Measurements from ENCODE around the gene LEKR1. TPM values are rescaled to one million over a fixed set of nuclear protein-coding genes. Genes with fewer than 3 reads are reported as not detected.
"Not testable (repeated sequence)": the region's sequence is repeated elsewhere in the genome, so short reads cannot be mapped to it uniquely, and the experiment has no call there.

The LEKR1 gene
- polyA plus RNA-seq, 4 donors: 1.9 to 4.6 (median 2.4) TPM

DNA sequence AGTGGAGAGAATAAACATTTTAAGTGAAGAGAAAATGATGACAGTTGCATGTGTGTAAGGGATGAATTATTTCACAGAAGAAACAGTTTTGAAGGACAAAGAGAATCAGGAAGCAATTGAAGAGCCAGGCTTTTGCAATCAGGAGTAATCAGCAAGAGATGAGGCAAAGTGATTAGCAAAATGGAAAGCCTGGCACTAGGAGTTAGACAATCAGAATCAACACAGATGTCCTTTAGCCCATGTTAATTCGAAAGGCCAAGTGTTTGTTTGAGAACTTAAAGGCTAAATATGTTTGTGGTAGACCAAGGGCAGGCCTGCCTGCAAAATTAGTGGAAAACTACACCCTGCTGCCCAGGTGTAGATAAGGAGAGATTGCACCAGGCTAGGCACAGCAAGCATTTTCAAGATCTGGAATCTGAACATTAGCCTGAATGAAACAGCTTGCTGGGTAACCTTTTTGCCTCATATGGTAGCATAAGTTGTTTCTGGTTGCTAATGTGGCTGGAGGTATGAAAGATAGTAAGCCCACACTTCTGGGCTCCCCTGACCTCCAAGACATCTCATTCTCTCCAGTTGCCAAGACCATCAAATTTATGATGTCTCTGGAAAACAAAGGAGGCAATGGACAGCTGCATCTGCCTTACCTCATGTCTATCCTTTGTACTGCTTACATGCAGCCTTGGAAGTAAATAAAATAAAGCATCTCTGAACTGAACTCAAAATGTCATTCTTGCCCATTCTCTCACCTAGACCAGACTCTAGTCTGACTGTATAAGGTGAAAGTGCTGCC lies 22.0 kb upstream of the LEKR1 start:
- DNase-seq (ENCODE audit: low read depth in 4 of 4, low spot score in 2 of 4): no peak

DNA sequence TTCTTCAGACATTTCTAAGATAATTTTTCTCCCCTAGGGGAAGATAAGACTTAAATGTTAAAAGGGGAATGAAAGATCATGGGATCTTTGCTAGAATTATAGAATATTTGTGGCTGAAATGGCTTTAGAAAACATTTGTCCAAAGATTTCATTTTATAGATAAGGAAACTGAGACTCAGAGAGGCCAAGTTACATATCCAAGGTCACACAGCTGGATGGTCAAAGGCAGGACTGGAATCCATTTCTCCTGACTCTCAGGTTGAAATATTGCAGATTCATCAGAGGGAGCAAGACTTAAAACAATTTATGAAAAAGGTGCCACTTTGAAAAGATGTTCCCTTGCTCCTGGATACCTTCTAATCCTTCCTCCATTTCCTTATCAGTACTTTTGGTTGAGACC lies 19.5 kb upstream of the LEKR1 start:
- DNase-seq (ENCODE audit: low read depth in 4 of 4, low spot score in 2 of 4): no peak

DNA sequence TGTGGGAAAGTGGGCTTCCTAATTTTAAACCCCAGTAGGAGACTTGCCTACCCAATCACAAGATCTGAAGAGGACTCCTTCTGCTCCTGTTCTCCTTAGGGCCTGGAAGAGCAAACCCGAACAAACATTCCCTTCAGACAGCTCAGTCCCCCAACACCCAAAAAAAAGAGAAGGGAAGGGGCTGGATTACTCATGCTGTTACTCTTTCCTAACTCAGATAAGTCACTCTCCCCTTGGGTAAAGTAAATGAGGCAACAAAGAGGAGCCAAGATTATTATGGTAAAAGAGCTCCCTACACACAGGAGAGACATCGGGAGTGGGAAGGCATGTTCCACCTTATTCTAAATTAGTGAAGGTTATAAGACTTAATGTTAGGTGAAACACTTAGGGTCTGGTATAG lies 18.1 kb upstream of the LEKR1 start:
- no peak for DNase-seq (ENCODE audit: low read depth in 4 of 4, low spot score in 2 of 4)

DNA sequence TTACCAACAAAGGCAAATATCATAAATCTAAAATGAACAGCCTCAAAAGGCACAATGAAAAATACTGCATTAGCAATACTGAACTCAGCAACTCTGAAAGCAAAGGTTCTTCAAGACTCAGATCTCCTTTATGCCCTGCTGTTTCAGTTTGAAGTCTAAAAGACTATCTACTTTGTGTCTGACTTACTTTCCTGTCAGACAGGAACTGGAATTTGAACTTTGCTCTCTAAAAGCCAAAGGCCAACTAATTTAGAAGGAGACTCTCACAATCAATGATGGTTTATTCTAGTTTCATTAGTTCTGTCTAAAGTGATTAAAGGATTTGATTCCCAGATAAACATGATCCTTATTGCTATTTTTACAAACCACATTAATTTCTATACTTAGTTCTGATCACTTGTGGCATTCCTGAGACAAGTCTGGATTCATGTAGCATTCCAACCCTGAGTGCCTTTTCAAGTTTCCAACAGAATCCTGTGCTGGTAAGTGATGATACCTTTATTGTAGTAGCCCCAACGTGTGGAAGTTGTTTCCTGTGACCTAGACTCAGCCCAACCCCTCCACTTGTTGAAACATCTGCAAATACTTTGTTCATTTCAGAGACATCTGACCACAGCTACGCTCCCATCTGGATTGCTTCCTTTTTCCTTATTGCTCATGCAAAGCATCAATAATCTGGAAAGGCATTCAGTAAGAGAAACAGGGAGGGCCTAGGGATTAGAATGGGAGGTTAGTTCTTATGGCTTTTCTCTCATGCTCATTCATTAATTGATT lies 14.9 kb upstream of the LEKR1 start:
- no peak for DNase-seq (ENCODE audit: low read depth in 4 of 4, low spot score in 2 of 4)

DNA sequence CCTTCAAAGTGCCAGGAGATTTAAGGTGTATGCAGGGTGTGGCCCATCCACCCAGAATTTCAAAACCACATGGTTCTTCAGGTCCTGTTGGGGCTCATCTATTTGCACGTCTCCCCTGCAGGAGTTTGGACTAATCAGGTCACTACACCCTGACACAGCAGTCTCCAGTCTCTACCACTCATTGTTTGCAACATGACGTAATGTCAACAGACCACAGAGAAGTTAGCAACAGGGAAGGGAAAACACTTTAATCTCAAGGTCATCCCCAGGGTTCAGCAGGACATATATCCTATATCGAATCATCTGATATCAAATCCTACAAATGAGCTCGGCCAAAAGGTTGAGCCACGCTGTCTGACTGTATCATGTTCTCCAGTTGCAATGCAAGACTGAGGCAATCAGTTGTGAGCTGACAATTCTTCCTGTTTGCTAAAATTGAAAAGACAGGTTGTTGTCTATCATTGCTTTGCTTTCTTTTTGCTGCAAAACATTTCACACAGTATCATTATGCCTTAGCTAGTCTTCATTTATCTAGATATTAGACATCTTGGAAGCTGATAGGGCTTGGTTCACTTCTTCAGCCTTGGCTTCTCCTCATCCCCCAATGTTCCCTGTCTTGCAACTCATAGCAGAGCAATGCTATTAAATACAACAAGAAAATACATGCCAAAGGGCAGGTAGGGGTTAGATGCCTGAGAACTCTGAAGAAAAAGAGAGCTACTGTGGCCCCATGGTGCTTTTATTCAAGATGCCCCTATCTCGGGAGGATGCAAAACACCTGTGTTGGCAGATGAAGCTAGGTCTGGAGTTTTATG lies 13.4 kb upstream of the LEKR1 start:
- no peak for DNase-seq (ENCODE audit: low read depth in 4 of 4, low spot score in 2 of 4)

DNA sequence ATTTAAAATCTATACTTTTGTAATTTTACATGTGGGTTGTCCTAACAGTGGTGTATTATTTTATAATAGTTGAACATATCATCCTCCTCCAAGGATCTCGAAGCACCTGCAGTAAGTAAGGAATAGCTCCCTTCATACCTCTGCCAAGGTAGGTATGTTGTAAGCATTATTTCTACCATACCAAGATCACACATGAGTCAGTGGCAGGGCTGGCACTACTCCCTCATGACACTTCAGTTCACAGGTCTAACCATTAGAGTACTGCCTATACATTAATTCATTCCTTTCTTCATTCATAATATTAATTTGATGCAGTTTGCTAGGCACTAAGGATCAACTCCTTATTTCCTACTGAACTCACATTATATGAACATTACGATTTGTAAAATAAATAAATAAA lies 11.9 kb upstream of the LEKR1 start:
- no peak for DNase-seq (ENCODE audit: low read depth in 4 of 4, low spot score in 2 of 4)

DNA sequence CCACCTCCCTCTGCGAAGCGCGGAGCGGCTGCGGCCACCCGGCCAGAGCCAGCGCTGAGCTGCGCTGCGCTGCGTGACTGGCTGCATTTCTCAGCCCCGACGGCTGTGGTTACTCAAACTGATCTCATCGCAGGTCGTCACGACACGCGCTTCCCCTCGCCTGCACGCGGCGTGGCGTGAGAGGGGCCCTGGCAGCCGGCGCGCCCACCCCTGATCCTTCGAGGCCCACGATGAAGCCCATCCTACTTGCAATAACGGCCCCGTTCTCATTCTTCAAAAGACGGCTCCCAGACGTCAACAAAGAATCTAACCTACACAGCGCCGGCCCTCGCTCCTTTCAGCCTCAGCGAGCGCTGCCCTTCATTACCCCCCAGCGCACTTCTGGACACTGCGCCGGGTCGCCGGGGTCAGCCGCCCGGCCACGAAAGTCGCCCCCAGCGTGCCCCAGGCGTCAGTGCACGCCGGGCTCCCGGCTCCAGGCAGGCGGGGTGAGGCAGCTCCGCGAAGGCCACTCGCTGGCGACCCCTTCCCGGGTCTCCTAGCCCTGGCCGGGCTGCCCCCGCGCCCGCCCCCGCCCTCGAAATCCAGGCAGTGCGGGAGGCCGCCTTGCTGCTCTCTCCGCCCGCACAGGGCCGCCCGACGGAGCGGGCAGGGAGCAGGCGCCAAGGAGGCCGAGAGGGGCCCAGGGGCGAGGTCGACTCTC lies 9.9 kb upstream of the LEKR1 start:
- peak in 1 of 4 donors; percentile 57 for DNase-seq (ENCODE audit: low read depth in 4 of 4, low spot score in 2 of 4)

DNA sequence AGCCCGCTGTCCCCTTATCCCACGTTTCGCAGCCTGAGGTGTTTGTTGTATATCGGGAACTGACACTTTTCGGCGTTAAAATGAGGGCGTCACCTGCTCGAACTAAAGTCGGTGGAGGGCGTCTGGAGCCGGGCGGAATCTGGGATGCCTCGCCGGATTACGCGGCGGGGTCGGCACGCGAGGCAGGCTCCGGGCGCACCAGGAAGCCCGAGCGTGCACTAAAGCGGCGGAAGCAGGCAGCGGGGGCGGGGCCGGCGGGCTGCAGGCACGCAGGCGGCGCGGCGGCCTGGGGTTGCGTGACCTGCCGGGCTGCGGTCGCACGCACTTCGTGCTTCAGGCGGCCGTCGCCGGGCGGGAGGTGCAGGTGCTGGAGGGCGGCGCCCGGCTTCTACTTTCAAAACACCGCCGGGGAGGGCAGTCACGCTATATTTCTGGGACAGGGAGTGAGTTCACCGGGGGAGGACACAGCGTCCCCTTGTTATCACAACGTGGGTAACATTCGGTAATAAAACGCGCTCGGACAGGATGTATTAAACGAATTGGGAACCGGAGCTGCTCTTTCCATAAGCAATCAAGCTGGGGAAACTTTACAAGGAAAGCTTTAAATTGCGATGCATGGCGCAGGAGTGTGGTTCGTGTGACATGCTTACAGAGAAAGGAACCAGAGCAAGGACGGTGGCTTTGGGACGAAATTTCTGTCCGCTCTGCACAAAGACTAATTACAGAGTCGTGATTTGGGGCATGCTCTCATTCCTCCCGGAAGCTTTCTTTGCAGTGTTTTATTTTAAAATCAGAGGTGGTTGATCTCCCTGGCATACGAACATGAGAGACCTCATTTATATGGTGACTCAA lies 9.1 kb upstream of the LEKR1 start:
- DNase-seq (ENCODE audit: low read depth in 4 of 4, low spot score in 2 of 4): peak in 3 of 4 donors; percentile 61 to 74 (median 64)

DNA sequence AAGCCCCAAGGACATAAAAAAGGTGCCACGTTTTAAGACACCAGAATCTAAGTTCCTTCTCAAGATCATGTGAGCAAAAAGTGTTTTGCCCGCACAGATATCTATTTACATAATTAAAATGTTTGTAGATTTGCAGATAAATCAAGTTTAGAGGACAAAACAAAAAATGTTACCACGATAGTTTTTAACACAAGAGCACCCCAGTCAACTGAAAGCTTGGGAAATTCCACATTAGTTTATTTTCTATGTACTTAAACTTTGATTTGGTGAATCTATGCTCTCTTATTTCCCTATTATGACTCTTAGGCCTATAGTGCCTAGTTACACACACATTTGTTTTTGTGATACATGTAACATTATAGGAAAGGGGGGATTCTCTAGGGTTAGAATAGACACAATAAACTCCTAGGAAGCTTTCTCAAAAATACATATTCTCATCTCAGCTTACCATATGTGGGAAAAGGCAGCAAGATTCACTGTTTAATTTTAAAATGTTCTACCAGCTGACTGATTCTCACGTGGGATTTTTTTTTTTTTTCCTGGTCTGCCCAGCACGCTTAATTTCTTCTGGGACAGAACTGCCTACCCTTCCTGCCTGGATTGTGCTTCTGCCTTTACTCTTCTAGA lies 8.4 kb upstream of the LEKR1 start:
- DNase-seq (ENCODE audit: low read depth in 4 of 4, low spot score in 2 of 4): no peak

DNA sequence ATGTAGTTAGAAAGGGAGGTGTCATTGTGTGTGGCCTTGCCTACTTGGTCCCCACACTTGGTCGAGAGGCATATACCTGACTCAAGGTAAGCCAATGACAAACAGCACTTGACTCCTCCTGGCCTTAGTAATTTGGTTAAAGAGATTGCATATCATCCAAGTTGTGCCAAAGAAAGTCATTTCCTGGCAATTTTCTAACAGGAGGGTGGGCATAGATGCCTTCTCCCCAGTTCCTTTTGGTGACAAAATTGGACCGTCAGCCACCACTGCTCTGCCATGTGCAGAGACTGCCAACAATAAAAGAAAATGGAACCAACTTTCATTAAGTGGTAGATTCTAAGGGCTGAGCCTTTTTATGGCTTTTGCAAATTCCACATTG lies 7.9 kb upstream of the LEKR1 start:
- DNase-seq (ENCODE audit: low read depth in 4 of 4, low spot score in 2 of 4): no peak

DNA sequence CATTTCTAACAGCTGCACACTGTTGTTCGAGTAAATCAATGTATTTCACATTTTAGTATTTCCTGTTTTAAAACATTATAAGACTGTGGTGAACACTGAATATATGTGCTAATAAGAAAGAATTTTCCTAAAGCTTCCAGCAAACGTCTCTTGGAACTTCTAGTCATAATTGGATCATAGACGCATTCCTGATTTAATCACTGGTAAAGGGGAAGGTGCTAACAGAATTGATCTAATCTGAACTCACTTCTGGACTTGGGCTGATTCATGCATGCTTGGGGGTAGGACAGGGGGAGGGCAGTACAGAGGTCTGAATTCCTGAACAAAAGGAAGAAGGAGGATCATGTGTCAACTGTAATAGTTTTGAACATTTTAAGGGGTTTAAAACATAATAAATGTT lies 7.3 kb upstream of the LEKR1 start:
- no peak for DNase-seq (ENCODE audit: low read depth in 4 of 4, low spot score in 2 of 4)

DNA sequence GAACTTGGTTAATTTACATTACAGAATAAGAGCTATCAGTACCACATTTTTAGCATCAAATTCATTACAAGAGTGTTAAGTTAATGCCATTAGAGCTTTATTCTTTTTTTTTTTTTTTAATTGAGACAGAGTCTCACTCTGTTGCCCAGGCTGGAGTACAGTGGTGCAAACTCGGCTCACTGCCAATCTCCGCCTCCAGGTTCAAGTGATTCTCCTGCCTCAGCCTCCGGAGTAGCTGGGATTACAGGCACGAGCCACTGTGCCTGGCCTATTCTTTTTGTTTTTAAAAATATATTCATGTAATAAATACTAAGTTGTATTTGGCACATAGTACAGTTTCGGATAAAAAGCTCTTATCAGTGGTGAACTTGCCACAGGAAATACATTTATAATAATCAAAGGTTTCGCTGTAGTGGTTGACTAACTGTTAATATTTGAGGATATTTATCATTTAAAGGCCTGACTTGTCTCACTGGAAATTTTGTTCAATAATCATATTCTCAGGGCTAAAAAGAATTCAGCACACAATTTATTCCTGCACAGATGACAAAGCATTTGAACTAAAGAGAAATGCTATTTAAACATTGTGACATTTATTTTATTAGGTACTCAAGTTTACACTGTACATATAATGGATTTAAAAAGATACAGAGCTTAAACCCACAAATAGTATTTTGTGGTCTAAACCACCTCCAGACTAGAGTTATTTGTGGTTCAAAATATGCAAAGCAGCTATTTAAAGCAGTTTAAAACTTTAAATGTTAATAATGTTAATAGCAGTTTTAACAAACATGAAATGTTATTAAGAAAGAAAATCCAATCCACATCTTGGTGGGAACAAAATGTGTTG lies 6.1 kb upstream of the LEKR1 start:
- DNase-seq (ENCODE audit: low read depth in 4 of 4, low spot score in 2 of 4): no peak

DNA sequence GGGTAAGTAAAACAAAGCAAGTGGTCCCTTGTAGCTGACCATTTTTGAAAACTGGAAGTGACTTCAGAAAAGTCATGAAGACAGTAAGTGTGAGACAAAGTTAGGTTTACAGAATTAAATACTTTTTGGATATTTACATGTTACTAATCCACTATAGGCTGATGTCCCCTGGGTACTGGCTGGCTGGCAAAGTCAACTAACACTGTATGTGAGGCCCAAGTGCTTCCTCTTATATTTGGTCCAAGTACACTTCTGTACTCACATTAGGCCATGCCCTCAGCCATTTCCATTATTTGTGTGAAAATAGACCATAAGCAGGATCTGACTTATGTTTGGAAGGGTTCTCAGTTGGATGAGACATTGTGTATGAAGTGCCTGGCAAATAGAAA lies 5.5 kb upstream of the LEKR1 start:
- DNase-seq (ENCODE audit: low read depth in 4 of 4, low spot score in 2 of 4): no peak

DNA sequence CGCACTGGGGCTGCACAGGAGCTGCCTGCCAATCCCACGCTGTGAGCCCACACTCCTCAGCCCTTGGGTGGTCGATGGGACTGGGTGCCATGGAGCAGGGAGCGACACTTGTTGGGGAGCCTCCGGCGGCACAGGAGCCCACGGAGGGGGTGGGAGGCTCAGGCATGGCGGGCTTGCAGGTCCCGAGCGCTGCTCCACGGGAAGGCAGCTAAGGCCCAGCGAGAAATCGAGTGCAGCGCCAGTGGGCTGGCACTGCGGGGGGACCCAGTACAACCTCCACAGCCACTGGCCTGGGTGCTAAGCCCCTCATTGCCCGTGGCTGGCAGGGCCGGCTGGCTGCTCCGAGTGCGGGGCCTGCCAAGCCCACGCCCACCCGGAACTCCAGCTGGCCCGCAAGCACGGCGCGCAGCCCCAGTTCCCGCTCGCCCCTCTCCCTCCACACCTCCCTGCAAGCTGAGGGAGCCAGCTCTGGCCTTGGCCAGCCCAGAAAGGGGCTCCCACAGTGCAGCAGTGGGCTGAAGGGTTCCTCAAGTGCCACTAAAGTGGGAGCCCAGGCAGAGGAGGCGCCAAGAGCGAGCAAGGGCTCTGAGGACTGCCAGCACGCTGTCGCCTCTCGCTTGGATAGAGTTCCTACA lies 3.4 kb upstream of the LEKR1 start:
- DNase-seq (ENCODE audit: low read depth in 4 of 4, low spot score in 2 of 4): not testable (repeated sequence)

DNA sequence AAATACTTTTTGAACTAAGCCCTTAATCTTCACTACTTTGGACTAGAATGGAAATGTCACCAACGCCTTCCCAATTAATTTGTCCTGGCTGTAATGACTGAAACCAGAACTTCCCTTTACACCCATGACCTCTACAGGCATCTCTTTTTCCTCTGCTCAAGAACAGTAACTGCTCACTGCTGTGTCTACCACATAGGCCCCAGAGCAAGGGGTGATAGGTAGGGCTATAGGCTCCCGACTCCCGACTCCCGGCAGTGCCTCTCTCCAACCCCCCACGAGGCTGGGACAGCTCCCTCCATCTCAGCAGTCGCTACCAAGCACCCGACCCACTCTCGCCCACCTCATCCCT lies 384 bp upstream of the LEKR1 start:
- DNase-seq (ENCODE audit: low read depth in 4 of 4, low spot score in 2 of 4): no peak

DNA sequence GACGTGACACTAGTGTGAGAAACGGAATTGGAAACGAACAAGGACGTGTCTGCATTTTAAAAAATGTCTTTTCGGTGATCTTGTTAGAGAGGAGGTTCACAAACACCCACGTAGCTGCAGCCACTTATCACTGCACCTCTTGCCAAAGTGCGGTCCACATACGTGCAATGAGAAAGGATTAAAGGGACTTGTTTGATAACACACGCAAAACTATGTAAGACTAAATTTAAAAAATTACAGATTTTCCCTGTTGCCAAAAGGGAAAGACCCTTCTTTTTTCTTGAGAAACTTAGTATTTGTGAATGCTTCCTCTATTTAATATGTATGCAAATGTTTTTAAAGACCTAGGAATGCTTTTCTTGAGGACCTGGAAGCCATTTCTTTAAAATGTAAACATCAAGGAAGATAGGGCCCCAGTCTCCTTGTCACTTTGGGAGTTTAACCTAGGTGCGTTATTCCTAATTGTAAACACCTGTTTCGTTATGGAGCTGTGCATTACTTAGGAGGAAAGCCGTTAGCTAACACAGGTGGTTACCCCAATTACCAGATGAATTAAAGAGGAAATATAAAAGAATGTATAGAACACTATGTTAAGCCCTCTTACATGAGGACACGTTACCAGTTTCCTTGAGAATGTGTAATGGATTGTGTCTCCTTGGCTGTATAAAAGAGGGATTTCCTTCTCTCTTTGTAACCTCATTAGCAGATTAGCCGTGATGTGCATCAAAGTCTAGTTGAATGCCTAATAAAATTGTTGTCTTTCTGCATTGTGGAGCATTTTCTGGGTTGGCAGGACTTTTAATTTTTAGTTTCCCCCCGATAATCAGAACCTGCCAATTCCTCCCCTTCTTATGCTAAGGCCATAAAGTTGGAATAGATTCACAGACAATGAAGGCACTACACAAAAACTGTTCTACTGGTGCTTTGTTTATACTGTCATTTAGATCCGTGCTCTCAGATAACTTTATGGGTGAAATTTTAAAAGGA lies 1.0 kb downstream of the LEKR1 start:
- no peak for DNase-seq (ENCODE audit: low read depth in 4 of 4, low spot score in 2 of 4)

DNA sequence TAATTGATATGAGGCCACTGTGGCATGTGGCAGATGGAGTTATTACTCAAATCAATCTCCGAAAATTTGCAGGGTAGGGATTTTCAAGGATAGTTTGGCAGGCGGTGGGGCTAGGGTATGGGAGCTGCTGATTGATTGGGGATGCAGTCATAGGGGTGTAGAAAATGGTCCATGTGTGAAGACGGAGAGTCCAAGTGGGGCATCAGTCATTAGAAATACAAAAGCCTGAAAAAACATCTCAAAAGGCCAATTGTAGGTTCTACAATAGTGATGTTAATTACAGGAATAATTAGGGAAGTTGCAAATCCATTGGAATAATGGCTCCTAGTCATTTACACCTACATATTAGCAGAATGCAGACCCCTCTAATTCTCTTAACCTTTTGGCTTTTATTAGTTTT lies 4.9 kb downstream of the LEKR1 start:
- no peak for DNase-seq (ENCODE audit: low read depth in 4 of 4, low spot score in 2 of 4)
